ENCODE data around the gene ASTL. TPM values are rescaled to one million over a fixed set of nuclear protein-coding genes. Genes with fewer than 3 reads are reported as not detected.

Gene ASTL
- total RNA-seq: 0.23 TPM in 1 of 2 replicates, not detected in the other

DNA sequence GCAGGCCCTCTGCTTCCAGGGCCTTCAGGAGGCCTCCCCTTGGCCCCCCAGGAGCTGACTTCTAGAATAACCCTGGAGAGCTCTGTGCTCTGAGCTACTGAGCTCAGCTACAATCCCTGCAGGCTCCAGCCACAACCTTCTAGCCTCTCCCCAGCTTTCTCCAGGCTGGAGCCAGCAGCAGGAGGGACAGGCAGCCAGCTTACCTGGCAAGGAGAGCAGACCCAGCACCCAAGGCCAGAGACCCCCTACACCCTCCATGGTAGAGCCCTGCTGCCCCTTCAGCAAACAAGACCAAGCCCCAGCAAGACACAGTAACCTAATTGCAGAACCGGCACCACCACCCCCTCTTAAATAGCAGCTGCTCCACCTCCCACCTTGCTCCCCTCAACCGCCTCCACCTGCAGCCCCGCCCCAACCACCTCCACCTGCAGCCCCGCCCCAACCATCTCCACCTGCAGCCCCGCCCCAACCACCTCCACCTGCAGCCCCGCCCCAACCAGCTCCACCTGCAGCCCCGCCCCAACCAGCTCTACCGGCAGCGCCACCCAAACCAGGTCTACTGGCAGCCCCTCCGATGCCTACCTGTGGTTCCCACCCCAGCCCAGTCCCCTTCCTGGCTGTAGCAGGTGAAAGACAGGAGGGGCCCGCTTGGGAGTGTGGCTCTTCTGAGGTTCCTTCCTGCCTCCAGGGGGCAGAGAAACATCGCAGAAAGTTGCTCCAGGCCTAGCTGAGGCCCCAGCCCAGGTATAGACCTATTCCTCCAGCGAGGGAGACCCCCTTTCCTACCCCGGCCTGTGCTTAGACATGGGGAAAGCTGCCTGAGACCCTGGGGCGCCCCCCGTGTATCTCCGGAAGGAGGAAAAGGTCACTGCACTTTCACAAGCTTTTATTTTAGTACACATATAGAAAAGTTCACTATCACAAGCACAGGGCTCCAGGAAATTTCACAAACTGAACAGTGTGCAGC is at the start of gene ASTL:
TSS of gene ASTL (minus strand) at position 324 of the 967 bp plus-strand sequence. CDS start at position 258, 66 bp downstream.

DNA sequence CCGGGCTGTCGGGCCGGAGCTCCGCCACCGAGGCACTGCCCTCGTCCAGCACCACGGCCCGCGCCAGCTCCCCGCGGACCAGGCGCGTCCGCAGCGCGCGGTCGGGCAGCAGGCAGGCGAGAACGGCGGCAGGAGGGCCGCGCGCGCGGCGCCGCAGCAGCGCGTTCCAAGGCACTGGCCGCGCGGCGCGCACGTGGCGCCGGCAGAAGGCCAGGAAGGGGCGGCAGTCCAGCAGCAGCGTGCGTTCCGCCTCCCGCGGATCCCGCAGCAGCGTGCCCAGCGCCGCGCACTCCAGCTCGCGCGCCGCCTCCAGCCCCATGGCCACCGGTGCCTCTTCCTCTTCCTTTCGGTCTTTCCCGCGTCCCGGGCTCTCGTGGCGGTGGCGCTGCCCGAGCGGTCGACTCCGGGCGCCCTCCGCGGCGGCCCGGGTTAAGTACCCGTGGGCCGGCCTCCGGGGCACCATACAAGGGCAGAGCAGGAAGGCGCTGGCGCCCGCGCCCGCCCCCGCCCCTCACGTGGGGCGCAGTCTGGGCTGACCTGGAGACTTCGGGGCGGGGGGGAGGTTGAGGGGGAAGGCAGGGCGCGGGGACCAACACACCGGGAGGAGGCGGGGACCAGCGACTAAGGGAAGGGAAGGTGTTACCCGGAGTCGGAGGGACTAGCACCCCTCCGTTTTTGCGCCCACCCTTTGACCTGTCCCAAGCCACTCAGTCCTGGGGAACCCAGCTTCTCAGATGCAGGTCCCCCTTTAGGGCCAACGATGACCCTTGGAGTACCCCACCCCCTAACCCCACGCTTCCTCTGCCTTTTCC is 6.9 kb upstream of the ASTL start, which contains the start of gene DUSP2:
TSS of gene DUSP2 (minus strand) at position 405 of the 812 bp plus-strand sequence. CDS start at position 319, 86 bp downstream.

DNA sequence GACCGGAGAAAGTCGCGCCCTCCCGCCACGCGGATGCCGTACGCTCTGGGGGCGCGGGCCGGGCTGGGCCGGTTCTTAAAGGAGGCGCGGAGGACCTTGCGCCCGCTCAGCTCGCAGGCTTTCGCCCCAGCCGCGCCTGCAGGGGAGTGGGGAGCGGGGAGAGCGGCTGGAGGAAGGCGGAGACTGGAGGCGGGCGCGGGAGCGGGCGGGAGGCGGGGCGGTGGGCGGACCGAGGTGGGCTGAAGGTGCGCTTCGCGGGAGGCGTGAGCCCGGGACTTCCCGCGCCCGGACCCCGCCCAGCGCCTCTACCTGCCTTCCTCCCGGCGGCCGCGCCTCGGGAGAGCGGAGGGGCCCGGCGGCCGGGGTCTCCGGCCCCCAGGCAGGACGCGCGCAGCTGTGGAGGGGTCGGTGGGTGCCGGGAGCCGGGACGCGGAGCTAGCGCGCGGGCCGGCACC is 21.9 kb downstream of the ASTL start, which contains the start of gene ADRA2B:
TSS of gene ADRA2B (minus strand) at position 148 of the 455 bp plus-strand sequence. CDS start 422 bp downstream, outside the sequence.

Other genes starting within 250 kb of the ASTL start
- gene ANKRD36C, start 146.7 kb downstream of the ASTL start, total RNA-seq: 33.3 and 66.2 TPM in 2 replicates
- 2.7 and 11.0 TPM in 2 replicates for gene GPAT2, start 103.6 kb downstream of the ASTL start, total RNA-seq
- not detected in 2 replicates for gene ADRA2B, start 21.9 kb downstream of the ASTL start, total RNA-seq
- 3.0 and 4.2 TPM in 2 replicates for gene DUSP2, start 6.9 kb upstream of the ASTL start, total RNA-seq
- gene STARD7, start 70.3 kb upstream of the ASTL start, total RNA-seq: 108 and 144 TPM in 2 replicates
- 18.7 and 24.3 TPM in 2 replicates for gene TMEM127, start 127.5 kb upstream of the ASTL start, total RNA-seq
- 76.2 and 91.8 TPM in 2 replicates for gene CIAO1, start 127.7 kb upstream of the ASTL start, total RNA-seq
- gene SNRNP200, start 167.0 kb upstream of the ASTL start, total RNA-seq: 47.8 and 76.7 TPM in 2 replicates
- gene ITPRIPL1, start 186.8 kb upstream of the ASTL start, total RNA-seq: 0.30 and 1.5 TPM in 2 replicates
- gene NCAPH, start 197.3 kb upstream of the ASTL start, total RNA-seq: 0.89 and 10.4 TPM in 2 replicates